ENCODE data around the gene VAT1L. TPM values are rescaled to one million over a fixed set of nuclear protein-coding genes. Genes with fewer than 3 reads are reported as not detected.

The VAT1L gene
- total RNA-seq, 1 experiment from 2014 or later = 33.8 TPM

DNA sequence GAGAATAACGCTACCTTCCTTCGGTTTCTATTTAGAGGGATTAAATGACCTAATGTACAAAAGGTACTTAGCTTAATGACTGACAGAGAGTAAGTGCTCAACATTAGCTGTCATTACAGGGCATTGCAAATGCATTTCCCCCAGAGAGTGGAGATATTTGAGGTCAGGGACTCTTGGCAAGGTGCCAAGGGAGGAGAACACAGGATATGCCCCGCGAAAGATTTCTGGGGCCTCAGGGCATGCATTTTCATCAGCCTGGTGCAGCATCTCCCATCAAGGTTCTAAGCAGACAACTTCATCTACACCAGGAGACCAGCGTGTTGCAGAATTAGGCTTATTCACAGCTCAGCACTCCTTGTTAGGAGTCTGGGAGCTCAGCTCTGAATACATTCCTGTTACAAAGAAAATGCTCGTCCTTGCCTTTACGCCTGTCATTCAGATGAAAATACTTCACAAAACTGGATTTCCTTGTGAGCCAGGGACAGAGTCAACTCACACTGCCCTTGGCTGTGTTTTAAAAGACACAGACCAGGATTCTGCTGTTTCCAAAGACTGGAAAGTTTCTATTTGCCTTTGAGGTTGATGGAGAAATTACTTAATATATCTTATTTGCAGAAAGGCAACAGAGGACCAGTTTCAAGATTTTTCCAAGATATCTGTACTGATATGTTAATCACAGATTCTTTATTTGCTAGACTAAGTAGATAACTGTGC lies 108.2 kb downstream of the VAT1L start:
- Mint-ChIP-seq H3K9me3 (no peaks in the 10 kb centered on the region), H3K4me3 (no peak overlapping the region), H3K36me3 (ENCODE audit: insufficient read depth in 1 of 3, low read depth in 3 of 3) (no peaks in the 10 kb centered on the region; a peak in 2 of 7 replicates), H3K27me3 (ENCODE audit: low read depth) (no peaks in the 10 kb centered on the region), H3K27ac (no peak overlapping the region; a peak in 1 of 7 replicates), H3K4me1 (peaks cover 11 to 13% of the 10 kb centered on the region in 2 experiments)
- no peak for TF ChIP-seq CTCF (conservative IDR thresholded peaks at IDR 0.05)
- H3K4ac ChIP-seq (ENCODE audit: low read depth, low read length) = no peak overlapping the region
- H2BK20ac ChIP-seq (ENCODE audit: low read depth, low read length, poor library complexity, severe bottlenecking) = no peak overlapping the region
- no peak overlapping the region for H3K18ac ChIP-seq (ENCODE audit: insufficient read length, low read depth, low read length)
- H3K4me2 ChIP-seq (ENCODE audit: insufficient read depth, insufficient read length, low read length) = no peak overlapping the region
- no peaks in the 10 kb centered on the region for H3K9me3 ChIP-seq (ENCODE audit: control insufficient read depth, low read depth, low read length)
- no peak overlapping the region for H4K91ac ChIP-seq (ENCODE audit: insufficient read length, low read depth, low read length)
- H2AFZ ChIP-seq (ENCODE audit: low read length) = no peak overlapping the region
- H4K5ac ChIP-seq (ENCODE audit: insufficient read length, low read depth, low read length) = no peak overlapping the region
- H3K14ac ChIP-seq (ENCODE audit: insufficient read depth, low read length) = no peak overlapping the region
- no peak overlapping the region for H2BK12ac ChIP-seq (ENCODE audit: insufficient read length, low read depth, low read length)
- no peak overlapping the region for H2BK120ac ChIP-seq (ENCODE audit: low read depth, low read length, poor library complexity, severe bottlenecking)
- H2BK15ac ChIP-seq (ENCODE audit: low read depth, low read length) = no peak overlapping the region
- no peak overlapping the region for H3K27ac ChIP-seq (ENCODE audit: insufficient read length, low read depth, low read length)
- no peak overlapping the region for H3K23ac ChIP-seq (ENCODE audit: insufficient read length, low read depth, low read length)
- H2AK5ac ChIP-seq (ENCODE audit: insufficient read length, low read length) = no peak overlapping the region
- no peak overlapping the region for H4K8ac ChIP-seq (replicated peaks; ENCODE audit: insufficient read length, low read depth, low read length)
- no peak overlapping the region for H3K56ac ChIP-seq (ENCODE audit: insufficient read length, low read depth, low read length)
- H3K27me3 ChIP-seq (ENCODE audit: insufficient read depth, low read length) = no peaks in the 10 kb centered on the region
- no peaks in the 10 kb centered on the region for H3K79me1 ChIP-seq (ENCODE audit: insufficient read depth, low read depth, low read length, poor library complexity, severe bottlenecking)
- H3K9ac ChIP-seq (ENCODE audit: extremely low read depth, insufficient read length, low read length) = no peak overlapping the region
- no peak overlapping the region for H3T11ph ChIP-seq (ENCODE audit: low read length)
- no peak for DNase-seq
- H4K20me1 ChIP-seq (ENCODE audit: control insufficient read depth, insufficient read depth, insufficient read length) = no peaks in the 10 kb centered on the region
- H3K23me2 ChIP-seq (ENCODE audit: insufficient read length, low read depth, low read length, poor library complexity, severe bottlenecking) = no peaks in the 10 kb centered on the region
- no CpG with 5 or more reads among the region's 7 CpGs for WGBS (ENCODE audit: extremely low coverage, insufficient read length, low lambda C conversion rate)
- peaks cover 7% of the 10 kb centered on the region; the same call in 1 of the 2 replicates for H3K4me1 ChIP-seq (ENCODE audit: insufficient read depth, low read length)
- H3K79me2 ChIP-seq (ENCODE audit: insufficient read depth, low read length) = no peaks in the 10 kb centered on the region
- H2BK5ac ChIP-seq (ENCODE audit: insufficient read length, low read length) = no peak overlapping the region

All from H9 (cell line).